ENCODE data around the gene TRPV2.

Gene TRPV2

GRCh38 chr17:16406742-16407674 is 8.4 kb upstream of the TRPV2 start:
- no peak for DNase-seq (ENCODE audit: low read depth in 3 of 3)

GRCh38 chr17:16407911-16408588 is 7.3 kb upstream of the TRPV2 start:
- no peak for DNase-seq (ENCODE audit: low read depth in 3 of 3)

DNA sequence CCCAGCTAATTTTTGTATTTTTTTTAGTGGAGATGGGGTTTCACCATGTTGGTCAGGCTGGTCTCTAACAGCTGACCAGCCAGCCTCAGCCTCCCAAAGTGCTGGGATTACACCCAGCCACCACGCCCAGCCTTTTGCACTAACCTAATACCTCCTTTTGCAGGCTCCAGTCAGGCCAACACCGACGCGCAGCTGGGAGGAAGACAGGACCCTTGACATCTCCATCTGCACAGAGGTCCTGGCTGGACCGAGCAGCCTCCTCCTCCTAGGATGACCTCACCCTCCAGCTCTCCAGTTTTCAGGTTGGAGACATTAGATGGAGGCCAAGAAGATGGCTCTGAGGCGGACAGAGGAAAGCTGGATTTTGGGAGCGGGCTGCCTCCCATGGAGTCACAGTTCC is 2.0 kb downstream of the TRPV2 start:
- no peak for DNase-seq (ENCODE audit: low read depth in 3 of 3)

- no peak for DNase-seq (ENCODE audit: low read depth in 3 of 3)
These were observed 2.7 kb downstream of the TRPV2 start for GRCh38 chr17:16417896-16418684.

- DNase-seq (ENCODE audit: low read depth in 3 of 3) = no peak
These were observed 3.3 kb downstream of the TRPV2 start for GRCh38 chr17:16418685-16419068.

GRCh38 chr17:16419074-16419928 is 3.9 kb downstream of the TRPV2 start:
- DNase-seq (ENCODE audit: low read depth in 3 of 3) = peak in 2 of 3 experiments; percentile 62 to 70

DNA sequence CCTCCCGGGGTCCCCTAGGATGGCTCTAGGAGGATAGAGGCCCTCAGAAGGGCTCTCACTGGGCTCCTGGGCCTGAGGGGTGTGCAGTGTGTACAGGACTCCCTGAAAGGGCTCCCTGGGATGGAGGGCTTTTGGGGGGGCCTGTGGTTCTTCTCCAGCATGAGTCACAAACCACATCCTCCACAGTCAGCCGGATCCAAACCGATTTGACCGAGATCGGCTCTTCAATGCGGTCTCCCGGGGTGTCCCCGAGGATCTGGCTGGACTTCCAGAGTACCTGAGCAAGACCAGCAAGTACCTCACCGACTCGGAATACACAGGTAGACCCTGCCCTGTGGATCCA is 4.5 kb downstream of the TRPV2 start:
- peak in 1 of 3 experiments; percentile 57 for DNase-seq (ENCODE audit: low read depth in 3 of 3)

- DNase-seq (ENCODE audit: low read depth in 3 of 3) = no peak
These were observed 7.0 kb downstream of the TRPV2 start for GRCh38 chr17:16422416-16422815.

DNA sequence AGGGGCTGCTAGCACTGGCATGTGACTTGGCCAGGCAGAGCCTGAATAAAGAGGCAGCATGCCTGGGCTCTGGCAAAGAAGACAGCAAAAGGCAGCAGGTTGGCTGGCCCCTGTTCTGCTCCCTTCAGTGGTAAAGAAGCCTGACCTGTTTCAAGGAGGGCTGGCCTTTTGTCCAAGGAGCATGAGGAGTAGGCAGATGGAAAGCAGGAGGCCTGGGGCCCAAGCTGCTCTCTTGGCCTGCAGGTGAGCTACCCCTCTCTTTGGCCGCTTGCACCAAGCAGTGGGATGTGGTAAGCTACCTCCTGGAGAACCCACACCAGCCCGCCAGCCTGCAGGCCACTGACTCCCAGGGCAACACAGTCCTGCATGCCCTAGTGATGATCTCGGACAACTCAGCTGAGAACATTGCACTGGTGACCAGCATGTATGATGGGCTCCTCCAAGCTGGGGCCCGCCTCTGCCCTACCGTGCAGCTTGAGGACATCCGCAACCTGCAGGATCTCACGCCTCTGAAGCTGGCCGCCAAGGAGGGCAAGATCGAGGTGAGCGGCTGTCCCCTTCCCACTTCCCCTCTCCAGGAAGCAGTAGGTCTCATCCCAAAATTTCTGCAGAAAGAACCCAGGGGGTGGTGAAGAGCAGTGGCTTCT is 8.0 kb downstream of the TRPV2 start:
- no peak for DNase-seq (ENCODE audit: low read depth in 3 of 3)

- no peak for DNase-seq (ENCODE audit: low read depth in 3 of 3)
These were observed 9.8 kb downstream of the TRPV2 start for GRCh38 chr17:16425202-16425601.

DNA sequence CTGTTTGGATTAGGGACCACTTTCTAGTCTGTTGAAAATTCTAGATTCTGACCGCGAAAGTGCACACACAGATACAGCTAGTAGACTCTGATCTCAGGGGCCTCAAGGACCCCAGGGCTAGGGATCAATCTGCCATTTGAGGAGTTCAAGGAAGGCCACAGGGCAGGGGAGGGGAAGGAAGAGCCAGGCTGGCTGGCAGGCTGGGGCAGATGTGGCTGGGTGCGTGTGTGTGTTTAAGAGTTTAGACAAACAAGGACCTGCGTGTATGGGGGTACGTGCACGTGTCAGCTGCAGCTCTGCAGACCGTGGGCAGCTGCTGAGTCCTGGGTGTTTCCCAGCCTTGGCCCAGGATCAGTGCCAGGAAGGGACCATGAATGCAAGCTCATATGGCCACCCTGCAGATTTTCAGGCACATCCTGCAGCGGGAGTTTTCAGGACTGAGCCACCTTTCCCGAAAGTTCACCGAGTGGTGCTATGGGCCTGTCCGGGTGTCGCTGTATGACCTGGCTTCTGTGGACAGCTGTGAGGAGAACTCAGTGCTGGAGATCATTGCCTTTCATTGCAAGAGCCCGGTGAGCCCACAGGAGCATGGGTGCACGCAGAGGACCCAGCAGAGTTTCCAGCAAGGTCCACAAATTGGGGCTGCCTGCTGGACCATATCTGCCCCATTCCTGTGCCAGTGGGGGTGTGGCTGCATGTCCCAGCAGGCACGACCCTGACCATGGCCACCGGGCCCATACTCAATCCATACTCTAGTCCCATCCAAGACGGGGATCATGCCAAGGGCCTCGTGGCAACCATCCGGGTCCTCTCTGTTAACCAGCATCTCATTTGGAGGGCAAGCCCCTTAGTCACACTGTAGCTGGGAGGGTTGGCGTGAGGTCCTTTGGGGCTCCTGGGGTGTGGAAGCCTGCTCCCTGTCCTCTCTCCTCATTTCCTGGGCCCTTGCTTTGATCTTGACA is 10.6 kb downstream of the TRPV2 start:
- DNase-seq (ENCODE audit: low read depth in 3 of 3) = no peak

DNA sequence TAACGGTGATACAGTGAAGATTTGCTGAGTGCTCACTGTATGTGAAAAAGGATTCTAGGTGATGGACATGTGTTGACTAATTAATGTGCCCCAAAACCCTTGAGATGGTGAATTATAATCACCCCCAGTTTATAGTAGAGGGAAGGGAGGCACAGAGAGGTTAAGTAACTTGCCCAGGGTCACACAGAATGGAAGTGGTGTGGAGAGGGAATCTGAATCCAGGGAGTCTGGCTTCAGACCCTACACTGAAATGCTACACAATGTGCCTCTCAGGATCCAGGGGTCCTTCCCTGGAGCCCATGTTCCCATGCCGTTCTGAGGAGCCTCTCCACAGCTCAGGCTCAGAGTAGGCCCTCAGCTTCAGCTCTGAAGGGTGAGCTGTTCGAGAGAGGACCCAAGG is 11.6 kb downstream of the TRPV2 start:
- DNase-seq (ENCODE audit: low read depth in 3 of 3) = no peak

- peak in 1 of 3 experiments; percentile 66 for DNase-seq (ENCODE audit: low read depth in 3 of 3)
These were observed 12.9 kb downstream of the TRPV2 start for GRCh38 chr17:16428098-16428882.

DNA sequence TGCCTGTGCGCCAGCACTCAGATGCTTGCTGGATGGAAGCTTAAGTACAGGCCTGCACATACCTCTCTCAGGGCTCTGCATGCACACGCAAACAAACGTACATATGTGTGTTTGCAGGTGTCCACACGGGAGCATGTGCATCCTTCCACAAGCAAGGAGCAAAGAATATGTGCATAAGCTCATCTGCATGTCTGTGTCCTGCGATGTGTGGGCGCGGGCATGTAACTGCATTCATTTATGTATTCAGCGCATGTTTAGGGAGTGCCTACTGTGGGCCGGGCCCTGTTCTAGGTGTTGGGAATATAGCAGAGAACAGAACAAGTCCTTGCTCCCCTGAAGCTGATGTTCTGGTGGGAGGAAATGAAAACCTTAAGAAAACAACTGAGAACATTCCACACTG is 13.7 kb downstream of the TRPV2 start:
- DNase-seq (ENCODE audit: low read depth in 3 of 3) = no peak

- no peak for DNase-seq (ENCODE audit: low read depth in 3 of 3)
These were observed 15.3 kb downstream of the TRPV2 start for GRCh38 chr17:16430650-16431049.

GRCh38 chr17:16432017-16432416 is 16.6 kb downstream of the TRPV2 start:
- no peak for DNase-seq (ENCODE audit: low read depth in 3 of 3)

GRCh38 chr17:16433514-16433913 is 18.1 kb downstream of the TRPV2 start:
- no peak for DNase-seq (ENCODE audit: low read depth in 3 of 3)

DNA sequence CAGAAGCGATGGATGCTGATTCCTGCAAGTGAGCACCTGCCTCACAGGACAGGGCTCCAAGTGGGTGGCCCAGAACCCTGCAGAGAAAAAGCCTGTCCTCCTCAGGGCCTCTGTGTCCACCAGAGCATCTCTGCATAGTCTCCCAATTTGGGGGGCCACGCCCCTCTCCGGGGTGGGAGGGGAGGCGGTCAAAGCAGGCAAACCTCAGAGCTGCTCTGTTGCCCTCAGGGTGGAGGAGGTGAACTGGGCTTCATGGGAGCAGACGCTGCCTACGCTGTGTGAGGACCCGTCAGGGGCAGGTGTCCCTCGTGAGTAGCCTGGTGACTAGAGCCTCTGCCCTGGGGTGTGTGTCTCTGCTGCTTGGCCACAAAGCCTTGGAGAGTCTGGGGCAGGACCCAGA is 19.3 kb downstream of the TRPV2 start:
- DNase-seq (ENCODE audit: low read depth in 3 of 3) = no peak

Measured in stimulated activated CD4-positive, alpha-beta T cell treated with anti-CD3 and anti-CD28 coated beads, TNF-alpha, amount 100 ng/mL, for 24 hours (primary cell).